ENCODE data around the gene ASAP3. TPM values are rescaled to one million over a fixed set of nuclear protein-coding genes. Genes with fewer than 3 reads are reported as not detected.

Gene ASAP3
- total and polyA plus RNA-seq, 2 donors (not counting 3 experiments of a cell fraction or from before 2014, with no cell fraction given) = 12.5 to 14.2 TPM

- H3K27me3 ChIP-seq (ENCODE audit: control insufficient read depth in 2 of 2, insufficient read depth in 2 of 2, low read length in 2 of 2) = no peaks in the 10 kb centered on the region
- H3K9ac ChIP-seq (replicated peaks; ENCODE audit: extremely low read depth, insufficient read depth, low read length) = no peak overlapping the region
- H3K79me2 ChIP-seq (ENCODE audit: control insufficient read depth, insufficient read depth, low read length) = no peaks in the 10 kb centered on the region
- H3K4me1 ChIP-seq (ENCODE audit: control insufficient read depth, extremely low read depth, insufficient read depth, low read length) = no peaks in the 10 kb centered on the region
- H3K4me2 ChIP-seq (ENCODE audit: insufficient read depth, low read length) = no peak overlapping the region
- dilution Hi-C loops (cut with MboI; ENCODE audit: extremely low pct_ligation_motif_present, low sequenced_read_pairs) (no loop called here), intact Hi-C loops (cut with micrococcal nuclease) (no loop called here)
- POLR2A ChIA-PET = no interaction called here
- FAIRE-seq (no peak), DNase-seq (ENCODE audit: low read depth, low spot score) (no peak)
- no peaks in the 10 kb centered on the region for H4K20me1 ChIP-seq (replicated peaks; ENCODE audit: control insufficient read depth, extremely low read depth, insufficient read depth, low read length)
- no TSS peak for BruUV-seq (replicated peaks)
- H3K36me3 ChIP-seq (ENCODE audit: control insufficient read depth in 2 of 2, extremely low read depth in 1 of 2, insufficient read depth in 2 of 2, low read length in 2 of 2) = no peaks in the 10 kb centered on the region
- H2AFZ ChIP-seq (ENCODE audit: low read depth, low read length) = no peak overlapping the region
- H3K9me3 ChIP-seq (replicated peaks; ENCODE audit: control insufficient read depth, insufficient read depth, low read length) = no peaks in the 10 kb centered on the region
- H3K9me1 ChIP-seq (replicated peaks; ENCODE audit: control insufficient read depth, extremely low read depth, insufficient read depth, low read length) = no peaks in the 10 kb centered on the region
- TF ChIP-seq POLR2AphosphoS5 (IDR thresholded peaks at IDR 0.05; ENCODE audit: insufficient read depth, low read depth, low read length) = no peak
- no peak for TF ChIP-seq JUN (IDR thresholded peaks at IDR 0.05; ENCODE audit: borderline replicate concordance, insufficient read depth, insufficient read length, low read depth)
- no peak for TF ChIP-seq MAX (IDR thresholded peaks at IDR 0.05; ENCODE audit: insufficient read depth, insufficient read length)
- no peak for TF ChIP-seq POLR2A (IDR thresholded peaks at IDR 0.05; ENCODE audit: low read depth, low read length)
- no peak for TF ChIP-seq GATA2 (IDR thresholded peaks at IDR 0.05; ENCODE audit: insufficient read depth, insufficient read length, low read depth, low read length)
- no peak for TF ChIP-seq FOS (IDR thresholded peaks at IDR 0.05; ENCODE audit: borderline replicate concordance, insufficient read depth, low read length)
- no peak for TF ChIP-seq CTCF (IDR thresholded peaks at IDR 0.05; ENCODE audit: extremely low read depth in 1 of 2, insufficient read depth in 1 of 2, low read depth in 1 of 2, low read length in 2 of 2)
- no peak for TF ChIP-seq EZH2 (IDR thresholded peaks at IDR 0.05; ENCODE audit: borderline replicate concordance, low read depth, low read length, severe bottlenecking)
- TF ChIP-seq MYC (IDR thresholded peaks at IDR 0.05; ENCODE audit: low read depth, low read length) = no peak
- no peak overlapping the region for H3K4me3 ChIP-seq (replicated peaks in 1 of 3; ENCODE audit: insufficient read depth in 1 of 3, low read depth in 1 of 3, low read length in 3 of 3)
- CTCF ChIA-PET = interaction anchor here (1.2 kb wide), 1 partner anchor 15 kb away, joined by 3 read pairs; no protein-coding TSS in a partner anchor
- no peak overlapping the region for H3K27ac ChIP-seq (ENCODE audit: insufficient read depth, low read depth, low read length)
These were observed 47.2 kb downstream of the ASAP3 start for GRCh38 chr1:23436520-23437354.

Data from endothelial cell of umbilical vein (primary cell).